Heart right ventricle (tissue), 16 donors: ENCODE measurements around the gene ANO2. TPM values are rescaled to one million over a fixed set of nuclear protein-coding genes. Genes with fewer than 3 reads are reported as not detected.

Experiments used
- ATAC-seq, 8 donors: fragments of 200-7000 bp; cut with Tn5 transposase; one replicate each; pipeline ENCODE4 v1.9.1; 2020; ENCODE audit warnings: mild to moderate bottlenecking in 8 of 8, moderate library complexity in 8 of 8, moderate number of reproducible peaks in 1 of 8
- DNase-seq, 2 donors: peaks; one replicate each; pipeline ENCODE4 v3.0.0-alpha.2; 2020
- H3K27ac ChIP-seq, 10 donors: fragments of 200-600 bp; sonication (generic) in 2 of 10; one replicate each; pipeline versions ENCODE4 v1.5.0 to v1.8.0; 2020 to 2022; ENCODE audit warnings: mild to moderate bottlenecking in 3 of 10
- H3K27me3 ChIP-seq, 7 donors: fragments of 200-600 bp; one replicate each; pipeline ENCODE4 v1.8.0; 2021 to 2022; ENCODE audit warnings: mild to moderate bottlenecking in 2 of 7
- H3K36me3 ChIP-seq, 9 donors: fragments of 200-600 bp; sonication (generic) in 1 of 9; one replicate each; pipeline versions ENCODE4 v1.5.0 to v1.8.0; 2020 to 2022; ENCODE audit warnings: mild to moderate bottlenecking in 2 of 9
- H3K4me1 ChIP-seq, 9 donors: fragments of 200-600 bp; sonication (generic) in 1 of 9; one replicate each; pipeline versions ENCODE4 v1.5.0 to v1.8.0; 2020 to 2022; ENCODE audit warnings: mild to moderate bottlenecking in 4 of 9
- H3K4me3 ChIP-seq, 10 donors: fragments of 200-600 bp; sonication (generic) in 2 of 10; one replicate each; pipeline versions ENCODE4 v1.5.0 to v1.8.0; 2020 to 2022; ENCODE audit warnings: mild to moderate bottlenecking in 7 of 10, moderate library complexity in 2 of 10
- H3K9me3 ChIP-seq, 11 donors: fragments of 200-600 bp in 10 of 11; sonication (generic) in 2 of 11; one replicate each; pipeline versions ENCODE4 v1.5.0 to v1.8.0; 2013 to 2022; ENCODE audit warnings: mild to moderate bottlenecking in 2 of 11, control low read depth in 1 of 11, moderate library complexity in 1 of 11
- CTCF ChIP-seq, 9 donors: fragments of 200-600 bp; sonication (generic) in 2 of 9; IDR thresholded peaks; one replicate each; pipeline versions ENCODE4 v1.5.0 to v1.8.0; 2021 to 2022; ENCODE audit warnings: antibody characterized with exemption in 9 of 9, mild to moderate bottlenecking in 5 of 9, moderate library complexity in 1 of 9
- WGBS, 2 donors: extraction: QIAGEN DNeasy Blood & Tissue Kit; methylation state at CpG; one replicate each; pipeline ENCODE4 v1.1.7; 2013; ENCODE audit warnings: inconsistent platforms in 1 of 2; 5-methylcytosine and 5-hydroxymethylcytosine counted together
- intact Hi-C, 10 donors: fragments of 100-400 bp; cut with DNase I; formaldehyde crosslinking; loops; one replicate each; pipeline versions ENCODE4 v1.11.1 to v1.14.2; 2022
- polyA plus RNA-seq, 2 donors: library from polyadenylated mRNA; stranded (reverse); fragments of 200-250 nt; gene quantifications; one replicate each; pipeline ENCODE4 v1.2.3, GENCODE V29; 2013
- total RNA-seq, 10 donors: library from RNA; stranded (reverse); fragmentation: NEBNext Ultra II Directional in 3 of 10; extraction: Animal tissue kit (Norgen Biotek cat#: 25700) in 3 of 10; gene quantifications; one replicate each; pipeline versions ENCODE4 v1.2.1 to v1.2.4, GENCODE V29; 2021 to 2023
- donor health status: Arrhythmogenic right ventricular cardiomyopathy.
- donor health status: ischemic (EF 13 %, LVEDD 7.1; RV severe dilation, severe dysfunction).
- donor health status: healthy with polysubstance abuse.
- donor health status: DM: no; HTN: yes; CAD: no.
- donor health status: DM: no; HTN: no; CAD: no.
- donor health status: ischemic (EF 25% LVEDD 6.9; RV normal size, moderate dysfunction).
- donor health status: ischemic (EF 25% LVEDD 5.7; RV mildly dilated, moderate dysfunction).
- donor health status: healthy.
- donor health status: DM: yes; HTN: yes; CAD: no.
- donor health status: Ischemic cardiomyopathy.
- donor health status: ischemic (EF 35%, LVEDD 5.7; RV mildly dilated, moderate dysfunction).
- donor health status: nonischemic (EF 11% LVEDD 7.7; RV severe dilation, severe dysfunction).
- donor health status: DM: yes; HTN: yes; CAD: no.
- donor health status: PGD.
- donor health status: ischemic (EF 29% LVEDD 5.4; RV normal size, mild dysfunction).
- donor health status: nonischemic (EF 23%, LVEDD 6.1; RV moderate dilation, normal function).

The ANO2 gene
- total and polyA plus RNA-seq, 12 donors: 4.0 to 15.2 (median 12.0) TPM

DNA sequence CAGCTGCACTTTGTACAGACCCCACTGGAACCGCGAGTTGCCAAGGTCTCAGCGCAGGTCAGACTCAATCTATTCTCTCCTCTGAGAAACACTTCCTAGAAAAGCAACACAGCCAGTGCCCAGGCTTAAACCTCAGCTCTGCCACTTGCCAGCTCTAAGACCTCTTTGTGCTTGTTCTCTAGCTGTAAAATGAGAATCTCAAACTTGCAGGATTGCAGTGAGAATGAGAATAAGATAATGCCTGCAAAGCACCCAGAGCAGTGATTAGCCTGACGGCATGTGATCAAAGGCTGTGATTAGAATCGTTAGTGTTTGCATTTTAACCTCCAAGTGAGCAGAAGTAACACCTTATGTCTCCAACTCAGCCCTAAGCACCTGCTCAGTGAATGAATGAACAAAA lies 21.3 kb downstream of the ANO2 start:
- WGBS, 2 donors: 44 to 56% methylated on average over 5 of the region's 5 CpGs
- Histone ChIP-seq H3K27me3 (peaks cover 0 to 11% (median 0%) of the 10 kb centered on the region in 7 donors), H3K4me1 (no peaks in the 10 kb centered on the region), H3K36me3 (peaks cover 0 to 60% (median 0%) of the 10 kb centered on the region in 9 donors), H3K27ac (no peak overlapping the region), H3K4me3 (no peak overlapping the region), H3K9me3 (no peaks in the 10 kb centered on the region)
- ATAC-seq (no peak), DNase-seq (no peak)
- intact Hi-C loops: no loop called here
- TF ChIP-seq CTCF (IDR thresholded peaks at IDR 0.05): no peak

GRCh38 chr12:5923043-5923605 lies 21.9 kb downstream of the ANO2 start:
- ATAC-seq (no peak), DNase-seq (no peak)
- peaks cover 0 to 11% (median 0%) of the 10 kb centered on the region in 7 donors for H3K27me3 ChIP-seq

GRCh38 chr12:5921966-5922899 lies 22.8 kb downstream of the ANO2 start:
- 76 to 83% methylated on average over 15 of the region's 15 CpGs for WGBS, 2 donors
- ATAC-seq (no peak), DNase-seq (no peak)
- no peak for TF ChIP-seq CTCF (IDR thresholded peaks at IDR 0.05)
- no peaks in the 10 kb centered on the region for H3K4me1 ChIP-seq
- H3K4me3 ChIP-seq: no peak overlapping the region
- peaks cover 0 to 11% (median 0%) of the 10 kb centered on the region in 7 donors for H3K27me3 ChIP-seq
- H3K36me3 ChIP-seq: peaks cover 0 to 70% (median 0%) of the 10 kb centered on the region in 9 donors
- no peaks in the 10 kb centered on the region for H3K9me3 ChIP-seq
- intact Hi-C loops: no loop called here
- H3K27ac ChIP-seq: no peak overlapping the region

More at GRCh38 chr12:5923043-5923605, 21.9 kb downstream of the ANO2 start:
- Histone ChIP-seq H3K4me1 (no peaks in the 10 kb centered on the region), H3K36me3 (peaks cover 0 to 63% (median 0%) of the 10 kb centered on the region in 9 donors), H3K9me3 (no peaks in the 10 kb centered on the region), H3K27ac (no peak overlapping the region), H3K4me3 (no peak overlapping the region)
- TF ChIP-seq CTCF (IDR thresholded peaks at IDR 0.05): no peak
- intact Hi-C loops: no loop called here
- 66 to 71% methylated on average over 12 to 14 of the region's 14 CpGs for WGBS, 2 donors

- no peak overlapping the region for H3K4me3 ChIP-seq
- H3K36me3 ChIP-seq: peaks cover 0 to 76% (median 0%) of the 10 kb centered on the region in 9 donors
- no peaks in the 10 kb centered on the region for H3K9me3 ChIP-seq
- no peaks in the 10 kb centered on the region for H3K4me1 ChIP-seq
- intact Hi-C loops: no loop called here
- no peak for TF ChIP-seq CTCF (IDR thresholded peaks at IDR 0.05)
- H3K27ac ChIP-seq: no peak overlapping the region
- peaks cover 0 to 11% (median 0%) of the 10 kb centered on the region in 7 donors for H3K27me3 ChIP-seq
- DNase-seq: no peak
- 96% methylated on average over 25 of the region's 25 CpGs for WGBS, 2 donors
- peak in 1 of 8 donors; percentile 5 for ATAC-seq
Observed at GRCh38 chr12:5921027-5921909, 23.8 kb downstream of the ANO2 start.
